A549 (cell line): ENCODE data around the gene MEIS1.

ENCODE experiments used
- EP300 ChIP-seq, 2 experiments: fragments of >200 bp; sonication (Bioruptor Twin); formaldehyde crosslinking; IDR thresholded peaks; 2 replicates in 1 of 2; 3 replicates in 1 of 2; pipeline ENCODE4 v1.6.1; 2016 to 2017
- POLR2A ChIP-seq: IDR thresholded peaks from 2 replicates; pipeline ENCODE4 v1.6.1; 2012; ENCODE audit warnings: mild to moderate bottlenecking, low read length
- RNF2 ChIP-seq: fragments of 200-600 bp; sonication (generic); IDR thresholded peaks from 2 replicates; pipeline ENCODE4 v1.6.1; 2016; ENCODE audit warnings: low read depth, mild to moderate bottlenecking, antibody characterized with exemption, moderate library complexity, borderline replicate concordance
- SMC3 ChIP-seq: fragments of >200 bp; sonication (Bioruptor Twin); formaldehyde crosslinking; IDR thresholded peaks from 3 replicates; pipeline ENCODE4 v1.6.1; 2018; ENCODE audit warnings: inconsistent platforms
- TF ChIP-seq, protein P1 (sequence below): fragments of >200 bp; sonication (Bioruptor Twin); formaldehyde crosslinking; IDR thresholded peaks from 3 replicates; pipeline ENCODE4 v1.5.1; 2016

DNA sequence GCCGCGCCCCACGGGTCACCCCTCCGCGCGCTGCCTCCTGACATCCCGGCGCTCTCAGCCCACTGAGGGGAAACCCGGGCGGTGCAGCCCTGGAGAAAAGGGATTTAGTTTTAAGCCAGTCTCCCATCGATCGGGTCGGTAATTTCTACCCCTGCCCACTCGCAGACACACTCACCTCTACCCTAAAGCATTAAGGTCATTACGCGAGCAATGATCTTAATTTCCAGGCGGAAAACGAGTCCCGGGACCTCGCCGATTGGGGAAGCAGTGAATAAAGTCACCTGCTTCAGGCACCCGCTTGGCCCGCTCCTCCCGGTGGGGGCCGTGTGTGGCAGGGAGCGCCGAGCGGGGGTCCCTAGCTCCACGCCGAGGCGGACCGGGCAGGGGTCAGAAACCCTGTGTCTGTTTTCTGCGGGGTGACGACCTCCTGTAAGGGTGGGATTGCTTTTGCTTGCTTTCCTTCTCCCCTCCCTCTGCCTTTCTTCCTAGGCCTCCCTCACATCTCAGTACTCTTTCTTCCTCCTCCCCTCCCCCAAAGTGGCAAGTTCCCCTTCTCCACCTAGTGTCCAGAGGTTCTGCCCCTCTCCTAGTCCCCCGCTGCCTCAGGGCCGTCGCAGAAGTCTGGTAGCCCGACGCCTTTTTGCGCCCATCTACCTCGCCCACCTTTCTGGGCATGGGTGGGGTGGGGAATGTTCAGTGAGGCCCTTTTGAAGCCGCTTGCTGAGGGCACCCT lies 142.6 kb downstream of the MEIS1 start:
- TF ChIP-seq SMC3, result no peak
- TF ChIP-seq POLR2A, result no peak
- TF ChIP-seq, protein P1, sequence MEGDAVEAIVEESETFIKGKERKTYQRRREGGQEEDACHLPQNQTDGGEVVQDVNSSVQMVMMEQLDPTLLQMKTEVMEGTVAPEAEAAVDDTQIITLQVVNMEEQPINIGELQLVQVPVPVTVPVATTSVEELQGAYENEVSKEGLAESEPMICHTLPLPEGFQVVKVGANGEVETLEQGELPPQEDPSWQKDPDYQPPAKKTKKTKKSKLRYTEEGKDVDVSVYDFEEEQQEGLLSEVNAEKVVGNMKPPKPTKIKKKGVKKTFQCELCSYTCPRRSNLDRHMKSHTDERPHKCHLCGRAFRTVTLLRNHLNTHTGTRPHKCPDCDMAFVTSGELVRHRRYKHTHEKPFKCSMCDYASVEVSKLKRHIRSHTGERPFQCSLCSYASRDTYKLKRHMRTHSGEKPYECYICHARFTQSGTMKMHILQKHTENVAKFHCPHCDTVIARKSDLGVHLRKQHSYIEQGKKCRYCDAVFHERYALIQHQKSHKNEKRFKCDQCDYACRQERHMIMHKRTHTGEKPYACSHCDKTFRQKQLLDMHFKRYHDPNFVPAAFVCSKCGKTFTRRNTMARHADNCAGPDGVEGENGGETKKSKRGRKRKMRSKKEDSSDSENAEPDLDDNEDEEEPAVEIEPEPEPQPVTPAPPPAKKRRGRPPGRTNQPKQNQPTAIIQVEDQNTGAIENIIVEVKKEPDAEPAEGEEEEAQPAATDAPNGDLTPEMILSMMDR, result no peak
- no peak; the same call in 1 of the 2 replicates for TF ChIP-seq RNF2
- TF ChIP-seq EP300 (IDR thresholded peaks at IDR 0.05), result no peak
